GM12892 (cell line): ENCODE data around the gene NDUFA5.

Experiments used
- POLR2A ChIP-seq: IDR thresholded peaks from 2 replicates; pipeline ENCODE4 v1.6.1; 2011; ENCODE audit warnings: low read depth, low read length, control low read depth
- POLR2AphosphoS5 ChIP-seq: IDR thresholded peaks from 2 replicates; pipeline ENCODE4 v1.6.1; 2011; ENCODE audit warnings: low read depth, low read length, control low read depth

DNA sequence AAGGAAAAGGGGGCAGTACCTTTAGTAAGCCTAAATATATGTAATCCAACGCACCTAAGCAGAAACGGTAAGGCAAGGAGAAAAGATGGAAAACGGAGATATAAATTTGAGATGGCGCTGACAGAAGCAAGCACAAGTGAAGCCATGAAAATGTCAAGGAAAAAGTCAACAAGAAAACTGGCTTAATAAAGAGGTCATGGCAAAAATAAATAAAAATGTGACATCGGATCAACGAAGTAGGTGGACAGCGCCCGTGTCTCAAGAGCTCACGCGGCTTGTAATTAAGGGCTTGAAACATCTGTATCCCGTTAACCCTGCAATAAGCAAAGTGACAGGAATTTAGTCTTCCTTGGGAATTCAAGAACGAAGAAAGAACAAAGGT is 611 bp downstream of the NDUFA5 start:
- no peak for TF ChIP-seq POLR2A
- no peak for TF ChIP-seq POLR2AphosphoS5
